K562 (cell line): ENCODE data around the gene CALML6.

Experiments
- ADNP ChIP-seq: fragments of 200-800 bp; sonication (Bioruptor generic); IDR thresholded peaks from 2 replicates; pipeline ENCODE4 v1.6.1; 2016; ENCODE audit warnings: missing genetic modification characterization, missing compliant biosample characterization
- GABPA ChIP-seq: fragments of 200-800 bp; sonication (Bioruptor generic); conservative IDR thresholded peaks from 2 replicates; pipeline ENCODE4 v1.6.1; 2016; ENCODE audit warnings: low read depth, missing genetic modification characterization, missing compliant biosample characterization
- JUND ChIP-seq, 2 experiments: IDR thresholded peaks; 2 replicates in 1 of 2; 3 replicates in 1 of 2; pipeline ENCODE4 v1.6.1; 2011; ENCODE audit warnings: borderline replicate concordance in 2 of 2, low read depth in 2 of 2, low read length in 2 of 2, improper control_type of control experiment in 1 of 2, missing biosample characterization in 1 of 2, missing genetic modification characterization in 1 of 2, missing genetic modification reagents in 1 of 2
- MAZ ChIP-seq, 2 experiments: fragments of 450-650 bp in 1 of 2; sonication (generic) in 1 of 2; formaldehyde crosslinking; IDR thresholded peaks in 1 of 2; conservative IDR thresholded peaks in 1 of 2; 2 replicates each; pipeline versions ENCODE4 v1.4.0 to v1.5.0; 2020; ENCODE audit warnings: mild to moderate bottlenecking in 1 of 2, missing genetic modification reagents in 1 of 2
- POLR2AphosphoS5 ChIP-seq: IDR thresholded peaks from 2 replicates; pipeline ENCODE4 v1.6.1; 2011; ENCODE audit warnings: mild to moderate bottlenecking, low read depth, low read length, moderate library complexity; ENCODE audit not compliant: control insufficient read depth, insufficient read depth
- REST ChIP-seq, 2 experiments: fragments of 450-650 bp; formaldehyde crosslinking in 1 of 2; IDR thresholded peaks; 2 replicates each; pipeline versions ENCODE4 v1.4.0 to v1.6.1; 2014 to 2020; ENCODE audit warnings: mild to moderate bottlenecking in 2 of 2, borderline replicate concordance in 1 of 2, low read depth in 1 of 2

GRCh38 chr1:1872329-1872994, 42.6 kb upstream of the CALML6 start:
- no peak for TF ChIP-seq POLR2AphosphoS5
- TF ChIP-seq REST (IDR thresholded peaks at IDR 0.05; ENCODE audit: borderline replicate concordance) = no peak
- TF ChIP-seq REST (CRISPR knock-in tag; IDR thresholded peaks at IDR 0.05; ENCODE audit: low read depth) = no peak
- no peak for TF ChIP-seq ADNP (tag)
- TF ChIP-seq GABPA (tag) = no peak
- no peak for TF ChIP-seq JUND (IDR thresholded peaks at IDR 0.05; ENCODE audit: borderline replicate concordance, low read depth, low read length)
- TF ChIP-seq JUND (tag; IDR thresholded peaks at IDR 0.05; ENCODE audit: borderline replicate concordance, low read depth, low read length) = no peak
- TF ChIP-seq MAZ (CRISPR knock-in tag; conservative IDR thresholded peaks at IDR 0.05 in 1 of 2, IDR thresholded peaks at IDR 0.05 in 1 of 2) = no peak
